NCI-H524 (cell line): Measurements from ENCODE around the gene DOCK4.

Experiments
- DNase-seq, 2 experiments: peaks; one replicate each; lab custom pipeline; 2025; lab: John Stamatoyannopoulos, UW

DOCK4 gene

DNA sequence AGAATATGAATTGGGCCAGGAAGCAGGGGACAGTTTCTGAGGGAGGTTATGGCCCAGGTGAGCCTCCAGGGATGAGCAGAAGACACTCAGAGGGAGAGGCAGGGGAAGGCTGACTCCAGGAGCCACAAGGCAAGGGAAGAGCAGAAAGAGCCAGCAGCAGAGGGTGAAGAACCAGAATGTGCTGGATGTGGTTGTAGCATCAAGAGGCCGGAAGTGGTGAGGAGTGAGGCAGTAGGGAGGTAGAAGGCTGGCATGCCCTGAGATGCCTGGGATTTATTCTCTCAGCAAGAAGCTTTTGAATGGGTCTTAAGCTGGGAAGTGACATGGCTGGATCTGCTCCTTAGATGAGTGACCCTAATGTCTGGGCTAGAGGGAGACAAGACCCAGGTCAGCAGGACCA, 311.7 kb downstream of the DOCK4 start:
- no peak for DNase-seq

DNA sequence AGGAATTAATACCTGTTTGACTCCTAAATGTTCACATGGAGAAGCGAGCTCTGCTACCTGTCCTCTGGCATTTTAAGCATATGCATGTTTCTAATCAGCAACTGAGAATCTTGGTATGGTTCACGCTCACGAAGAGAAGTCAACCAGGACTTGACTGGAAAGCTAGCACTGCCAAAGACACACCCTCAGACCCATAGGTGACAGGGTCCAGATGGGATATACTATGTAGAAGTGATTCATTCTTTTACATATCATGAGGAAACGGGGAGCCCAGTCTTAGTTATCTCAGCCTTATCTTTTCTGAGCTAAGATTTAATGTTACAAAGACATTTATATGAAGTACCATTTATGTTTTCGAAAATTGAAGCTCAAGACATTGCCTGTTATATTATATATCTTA, 313.0 kb downstream of the DOCK4 start:
- DNase-seq, result no peak

DNA sequence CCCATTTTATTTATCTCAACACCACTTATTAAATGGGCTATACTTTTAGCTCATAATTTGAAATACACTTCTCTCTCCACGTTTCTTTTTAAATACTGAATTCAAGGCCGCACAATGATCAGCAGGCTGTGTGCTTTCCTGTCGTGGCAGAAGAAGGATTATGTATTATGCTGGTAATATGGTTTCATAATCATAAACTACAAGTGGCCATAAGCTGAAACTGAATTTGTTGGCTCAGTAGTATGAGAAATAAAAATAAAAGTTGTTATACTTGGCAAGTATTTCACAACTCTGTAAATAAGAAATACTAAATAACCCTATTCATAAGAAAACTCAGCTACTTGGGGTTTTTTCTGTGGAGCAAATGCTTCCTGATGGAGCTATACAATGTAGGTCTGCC, 313.6 kb downstream of the DOCK4 start:
- no peak for DNase-seq

DNA sequence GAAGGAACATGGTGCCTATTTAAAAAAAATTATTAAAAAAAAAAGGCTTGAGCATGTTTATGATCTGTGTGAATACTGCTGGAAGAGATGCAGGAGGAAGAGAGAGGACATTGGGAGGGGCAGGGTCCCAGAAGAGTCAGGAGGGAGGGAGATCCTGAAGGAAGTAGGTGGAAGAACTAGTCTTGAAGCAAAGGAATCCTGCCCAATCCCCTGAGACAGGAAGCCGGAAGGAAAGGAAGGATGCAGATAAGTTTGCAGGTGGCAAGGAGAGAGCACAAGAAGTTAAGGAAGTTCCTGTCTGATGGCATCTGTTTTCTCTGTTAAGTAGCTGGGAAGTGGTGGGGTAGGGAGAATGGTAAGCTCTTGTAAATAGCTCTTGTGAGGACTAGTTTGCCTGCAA, 318.5 kb downstream of the DOCK4 start:
- no peak for DNase-seq

DNA sequence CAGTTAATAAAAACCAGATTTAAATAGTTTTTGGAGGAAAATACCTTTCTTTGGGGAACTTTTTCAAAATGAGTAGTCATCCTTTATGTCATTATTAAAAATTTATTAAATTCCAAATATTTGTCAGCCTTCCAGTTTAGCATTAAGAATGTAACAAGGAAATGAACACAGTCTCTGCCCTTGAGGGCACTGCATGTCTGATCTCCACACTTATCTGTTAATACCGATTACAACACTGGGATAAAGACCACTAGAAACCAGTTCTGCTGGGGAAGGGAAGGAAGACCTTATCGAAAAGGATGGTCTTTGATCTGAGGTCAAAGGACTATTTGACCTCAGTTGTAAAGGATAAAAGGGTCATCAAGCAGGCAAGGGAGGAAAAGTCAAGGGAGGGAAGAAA, 320.0 kb downstream of the DOCK4 start:
- DNase-seq, result no peak

DNA sequence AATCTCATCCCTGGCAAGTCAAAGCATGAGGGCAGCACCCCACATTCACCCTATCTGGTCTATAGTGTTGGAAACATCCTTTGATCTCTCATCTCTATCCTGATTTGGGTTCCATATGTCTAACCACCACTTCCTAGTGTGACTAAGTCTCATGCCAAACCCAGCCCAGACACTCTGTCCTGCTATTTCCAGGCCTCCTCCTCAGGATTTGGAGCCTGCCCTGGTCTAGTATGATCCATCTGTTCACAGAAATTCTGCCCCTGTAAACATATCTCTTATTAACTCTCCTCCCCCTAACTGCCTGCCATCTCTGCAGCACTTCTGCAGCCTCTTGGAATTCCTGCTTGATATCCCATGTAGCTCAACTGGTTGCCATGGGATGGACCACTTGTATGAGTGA, 323.0 kb downstream of the DOCK4 start:
- DNase-seq, result peak in 1 of 2 experiments; percentile 49

DNA sequence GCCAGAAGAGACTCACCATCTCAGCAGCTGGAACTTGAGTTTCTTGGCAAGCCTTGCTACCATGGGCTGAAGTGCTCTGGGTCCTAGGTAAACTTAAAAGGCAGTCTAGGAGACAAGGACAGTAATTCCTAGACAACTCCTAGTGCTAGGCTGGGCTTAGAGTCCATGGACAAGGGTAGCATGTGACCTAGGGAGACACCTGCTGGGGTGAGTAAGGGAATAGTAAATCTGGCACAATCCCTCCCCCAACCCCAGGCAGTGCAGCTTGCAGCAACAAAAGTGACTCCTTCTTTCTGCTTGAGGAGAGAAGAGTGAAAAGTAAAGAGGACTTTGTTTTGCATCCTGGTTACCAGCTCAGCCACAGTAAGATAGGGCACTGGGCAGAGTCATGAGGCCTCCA, 327.4 kb downstream of the DOCK4 start:
- no peak for DNase-seq

DNA sequence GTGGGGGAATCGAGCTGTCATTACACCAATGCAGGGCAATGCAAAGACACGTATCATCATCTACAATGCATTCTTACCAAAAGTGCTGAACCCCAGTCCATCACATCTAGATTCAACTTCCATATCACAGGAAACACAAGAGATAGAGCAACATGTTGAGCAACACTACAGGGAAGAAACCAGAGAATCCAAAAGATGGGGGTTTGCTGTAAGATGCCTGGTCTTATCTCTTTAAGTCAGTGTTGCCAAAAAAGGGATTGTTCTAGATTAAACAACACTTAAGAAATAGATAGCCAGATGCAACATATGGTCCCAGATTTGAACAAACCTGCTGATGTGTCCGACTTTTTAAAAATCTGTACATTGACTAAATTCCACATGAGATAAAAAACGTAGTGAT, 328.3 kb downstream of the DOCK4 start:
- peak in 1 of 2 experiments; percentile 24 for DNase-seq

DNA sequence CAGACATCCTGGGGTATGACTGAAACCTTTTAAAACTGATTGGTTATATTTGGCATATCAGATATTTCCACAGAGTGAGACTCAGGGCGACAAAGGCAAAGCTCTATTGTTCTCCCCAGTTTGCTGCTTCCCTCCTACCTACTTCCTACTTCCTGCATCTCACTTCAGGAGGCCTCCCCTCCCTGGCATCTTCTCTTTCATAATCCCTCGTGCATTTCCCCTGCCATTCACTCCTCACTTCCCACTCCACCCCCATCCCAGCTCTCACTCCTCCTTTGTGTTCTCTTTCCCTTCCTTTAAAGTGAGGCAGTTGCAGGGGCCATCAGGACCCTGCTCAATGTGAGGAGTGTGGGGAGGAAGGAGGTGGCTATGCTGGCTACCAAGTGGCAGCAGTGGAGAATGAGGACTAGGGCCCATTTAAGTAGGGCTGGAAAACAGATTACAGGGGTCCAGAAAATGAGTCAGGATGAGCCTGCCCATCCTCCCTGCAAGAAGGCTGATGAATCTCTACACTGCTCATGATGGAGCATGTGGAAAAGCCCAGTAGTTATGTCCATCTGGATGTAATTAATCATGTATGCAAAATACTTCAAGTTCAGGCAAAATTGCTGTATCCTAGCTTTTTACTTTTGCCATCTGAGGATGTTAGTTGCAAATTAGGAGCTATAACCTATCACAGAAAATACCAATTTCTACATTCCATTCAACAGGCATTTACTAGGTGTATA, 332.1 kb downstream of the DOCK4 start:
- no peak for DNase-seq

DNA sequence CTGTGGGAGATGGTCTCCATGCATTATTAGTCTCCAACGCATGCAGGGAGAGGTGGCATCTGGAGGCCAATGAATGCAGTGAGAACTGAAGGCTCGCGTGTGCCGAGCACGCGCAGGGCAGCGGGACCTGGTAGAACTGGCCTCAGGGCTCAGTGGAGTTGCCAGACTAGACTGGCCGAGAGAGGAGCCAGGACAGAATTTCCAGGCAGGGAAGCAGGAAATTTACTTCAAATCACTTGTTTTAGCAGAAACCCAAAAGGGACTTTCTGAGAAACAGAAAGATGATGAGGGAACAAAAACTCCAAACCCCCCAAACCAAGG, 332.9 kb downstream of the DOCK4 start:
- DNase-seq, result no peak

DNA sequence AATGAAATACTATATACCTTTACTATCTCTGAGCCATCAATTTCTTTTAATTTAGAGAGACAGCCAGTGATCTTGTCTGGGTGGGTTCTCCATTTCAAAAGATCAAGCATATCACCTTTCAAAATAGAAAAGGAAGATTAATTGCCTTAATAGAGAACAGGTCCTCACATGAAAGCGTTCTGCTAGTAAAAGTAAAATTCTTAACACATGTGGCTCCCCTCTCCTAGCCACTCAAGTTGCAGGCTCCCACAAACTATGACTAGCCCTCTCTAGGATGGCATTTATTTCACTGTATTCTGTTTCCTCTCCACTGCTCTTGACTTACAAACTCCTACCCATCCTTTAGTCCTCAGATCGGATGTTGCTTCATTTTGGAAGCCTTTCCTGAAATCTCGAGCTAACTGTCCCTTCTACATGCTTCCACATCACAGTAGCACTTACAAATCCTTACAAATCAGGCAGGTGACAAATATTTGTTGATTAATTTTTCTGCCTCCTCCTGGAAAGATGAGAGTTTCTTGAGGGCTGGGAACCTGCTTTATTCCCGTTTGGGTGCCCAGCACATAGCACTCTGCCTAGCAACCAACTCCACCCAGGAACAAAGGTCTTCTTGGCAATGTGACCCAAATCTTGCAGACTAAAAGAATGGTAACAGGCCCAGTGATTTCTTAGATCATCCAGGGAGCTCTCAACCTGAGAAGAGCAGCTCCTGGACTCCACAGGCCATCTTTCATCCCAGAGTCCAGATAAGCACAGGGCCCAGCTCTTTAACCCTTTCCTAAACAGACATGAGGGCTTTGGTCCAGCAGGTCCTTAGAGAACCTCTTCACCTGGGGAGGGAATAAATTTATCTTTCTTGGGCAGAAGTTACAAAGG, 333.5 kb downstream of the DOCK4 start:
- peak in 1 of 2 experiments; percentile 40 for DNase-seq

DNA sequence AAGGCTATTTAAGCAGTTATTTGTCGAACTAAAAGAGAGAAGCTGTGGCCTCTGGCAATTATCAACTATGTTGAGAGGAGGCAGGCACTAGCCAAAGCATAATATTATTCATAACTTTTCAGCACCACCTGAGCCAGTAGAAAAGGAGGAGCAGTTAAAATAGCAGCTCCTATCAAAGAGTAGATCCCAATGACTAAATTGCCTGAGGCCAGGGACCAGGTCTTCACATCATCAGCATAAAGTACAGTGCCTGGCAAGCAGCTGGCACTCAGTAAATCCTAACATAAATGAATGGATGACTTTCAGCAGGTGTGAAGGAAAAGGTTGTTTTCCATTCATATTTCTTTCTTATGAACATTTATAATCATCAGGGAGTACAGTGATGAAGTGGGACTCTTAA, 334.9 kb downstream of the DOCK4 start:
- DNase-seq, result no peak

DNA sequence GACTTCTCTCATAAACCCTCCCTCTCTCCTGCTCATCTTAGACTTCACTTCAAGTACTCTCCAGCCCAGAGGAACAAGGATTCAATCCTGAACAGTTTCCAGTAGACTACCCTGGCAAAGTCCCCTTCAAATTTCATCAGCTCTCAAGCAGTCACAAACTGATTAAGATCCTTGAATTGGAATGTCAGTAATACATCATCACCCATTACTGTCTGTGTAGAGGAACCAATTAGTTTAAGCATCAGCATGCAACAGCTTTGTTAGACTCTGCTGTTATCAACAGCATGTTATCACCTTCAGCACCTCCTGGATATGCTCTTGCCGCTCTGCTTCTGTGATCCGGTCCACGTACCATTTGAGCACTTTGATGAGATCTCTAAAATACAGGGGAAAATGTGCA, 336.9 kb downstream of the DOCK4 start:
- peak in 1 of 2 experiments; percentile 84 for DNase-seq

DNA sequence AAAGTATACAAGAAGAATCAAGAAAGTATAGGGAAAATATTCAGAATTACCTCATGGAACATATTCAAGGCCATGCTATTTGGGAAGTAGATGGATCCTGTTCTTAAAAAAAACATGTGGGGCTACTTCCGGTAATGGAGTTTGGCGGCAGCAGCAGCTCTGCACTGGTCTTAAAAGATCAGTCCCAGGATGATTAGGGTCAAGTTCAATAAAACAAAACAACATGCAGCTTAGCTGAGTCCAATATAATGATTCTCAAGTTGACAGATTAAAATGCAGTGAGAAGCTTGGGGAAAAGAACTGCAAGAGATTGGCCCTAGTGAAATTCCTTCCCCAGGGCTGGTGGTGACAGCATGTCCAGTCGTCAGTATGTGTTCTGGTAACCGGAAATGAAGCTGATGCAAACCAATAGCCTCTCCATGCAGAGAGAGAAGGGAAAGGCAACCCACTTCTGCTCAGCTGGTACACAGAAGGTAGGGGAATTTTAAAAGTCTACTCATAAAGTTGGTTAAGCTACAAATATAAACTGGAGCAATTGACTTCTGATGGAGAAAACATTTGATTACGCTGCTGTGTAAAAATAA, 338.8 kb downstream of the DOCK4 start:
- DNase-seq, result no peak

DNA sequence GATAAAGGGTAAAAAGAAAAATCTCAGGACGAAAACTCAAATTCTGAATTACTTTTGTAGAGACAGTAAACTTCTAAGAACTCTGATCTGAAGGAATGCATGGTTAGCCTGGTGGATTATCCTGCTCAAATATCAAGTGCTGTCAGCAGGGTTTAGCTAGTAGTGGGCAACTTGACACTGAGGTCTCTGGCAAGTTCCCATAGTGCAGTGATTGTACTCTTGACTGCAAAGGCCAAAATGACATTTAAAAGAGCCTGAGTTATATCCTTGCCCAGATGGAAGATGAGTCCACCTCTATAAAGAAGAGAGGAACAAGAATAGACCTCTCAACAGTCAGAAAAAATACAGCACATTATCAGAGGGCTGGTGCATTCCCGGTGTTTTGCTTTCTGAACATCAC, 339.4 kb downstream of the DOCK4 start:
- DNase-seq, result peak in 1 of 2 experiments; percentile 36

DNA sequence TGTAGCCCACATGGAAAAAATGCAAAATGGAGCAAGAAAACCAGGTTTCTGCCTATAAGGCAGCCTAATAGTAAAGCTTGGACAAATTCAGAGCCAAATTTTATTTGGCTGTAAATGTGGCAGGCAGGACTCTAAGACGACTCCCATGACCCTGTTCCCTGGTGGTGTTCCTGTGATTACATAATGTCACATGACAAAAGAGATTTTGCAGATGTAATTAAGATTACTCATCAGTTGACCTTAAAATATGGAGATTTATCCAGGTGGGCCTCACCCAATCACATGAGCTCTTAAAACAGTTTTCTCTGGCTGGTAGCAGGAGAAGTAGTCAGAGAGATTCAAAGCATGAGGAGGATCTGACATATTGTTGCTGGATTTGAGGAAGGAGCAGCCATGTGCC, 340.8 kb downstream of the DOCK4 start:
- no peak for DNase-seq

DNA sequence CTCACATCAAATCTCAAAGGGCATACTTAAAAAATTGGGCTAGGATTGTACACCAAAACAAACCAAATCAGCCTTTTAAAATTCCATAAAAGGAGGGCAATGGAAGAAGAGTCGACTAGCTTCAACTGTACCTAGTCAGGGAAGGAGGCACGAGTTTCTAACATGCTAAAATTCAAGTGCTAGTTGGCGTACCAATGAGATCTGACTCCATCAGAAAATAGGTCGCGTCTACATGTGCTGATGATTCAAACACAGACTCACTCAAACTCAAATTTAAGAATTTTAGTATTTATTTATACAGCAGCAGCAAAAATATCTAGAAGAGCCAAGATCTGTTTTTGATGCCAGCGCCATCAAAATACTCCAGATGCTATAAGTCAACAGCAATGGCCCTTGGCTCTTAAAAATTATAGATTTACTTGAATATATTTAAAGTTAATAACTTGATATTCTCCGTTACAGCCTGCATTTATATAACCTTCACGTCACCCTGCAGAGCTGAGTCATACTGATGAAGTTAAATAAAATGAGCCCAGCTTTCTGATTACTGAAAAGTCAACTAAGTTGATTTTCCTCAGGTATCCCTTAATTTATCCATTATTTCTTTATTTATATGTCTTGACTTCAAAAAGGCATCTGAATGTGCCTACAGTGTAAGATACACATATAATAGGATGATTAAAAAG, 341.8 kb downstream of the DOCK4 start:
- no peak for DNase-seq

DNA sequence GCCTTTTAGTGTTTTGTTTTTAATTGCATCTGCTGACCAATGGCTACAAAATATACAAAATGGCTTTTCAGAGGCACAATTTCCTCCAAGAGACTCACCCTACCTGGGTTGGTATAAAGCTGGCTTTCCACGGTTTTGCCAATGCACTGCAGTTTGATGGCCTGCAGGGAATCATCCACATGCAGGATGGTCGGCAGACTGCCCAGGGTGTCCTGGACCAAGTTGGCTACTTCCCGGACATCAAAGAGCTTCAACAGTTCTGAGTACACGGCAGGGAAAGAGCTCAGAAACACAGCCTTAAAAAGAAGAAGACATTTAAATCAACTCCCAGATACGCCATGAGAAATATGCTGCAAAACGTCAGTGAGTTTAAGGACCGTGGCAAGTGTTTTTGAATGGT, 342.9 kb downstream of the DOCK4 start:
- no peak for DNase-seq

DNA sequence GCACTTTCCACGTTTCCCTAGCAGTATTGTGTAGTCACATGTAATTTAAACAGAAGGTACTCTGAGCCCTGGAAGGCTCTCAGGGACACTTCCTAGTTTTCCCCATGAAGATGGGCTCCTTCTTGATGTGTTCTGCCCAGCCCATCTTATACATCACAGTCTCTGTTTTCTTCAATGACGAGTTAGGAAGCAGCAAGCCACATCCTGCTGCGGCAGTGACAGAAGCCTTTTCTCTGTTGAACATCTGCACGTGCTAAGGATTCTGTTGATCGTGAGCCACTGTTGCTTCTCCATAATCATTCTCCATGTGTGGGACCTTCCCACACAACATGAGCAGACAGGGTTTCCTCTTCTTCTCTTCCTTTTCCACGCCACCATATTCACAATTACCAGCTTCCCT, 346.0 kb downstream of the DOCK4 start:
- no peak for DNase-seq

DNA sequence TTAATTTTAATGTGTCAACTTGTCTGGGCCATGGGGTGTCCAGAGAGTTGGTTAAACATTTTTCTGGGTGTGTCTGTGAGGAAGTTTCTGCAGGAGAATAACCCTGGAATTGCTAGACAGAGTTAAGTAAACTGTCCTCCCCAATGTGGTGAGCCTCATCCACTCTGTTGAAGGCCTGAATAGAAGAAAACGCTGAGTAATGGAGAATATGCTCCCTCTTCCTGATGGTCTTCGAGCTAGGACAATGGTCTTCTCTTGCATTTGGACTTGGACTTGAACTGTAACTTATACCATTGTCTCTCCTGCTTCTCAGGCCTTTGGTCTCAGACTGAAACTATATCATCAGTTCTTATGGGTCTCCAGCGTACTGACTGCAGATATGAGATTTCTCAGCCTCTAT, 347.9 kb downstream of the DOCK4 start:
- no peak for DNase-seq

DNA sequence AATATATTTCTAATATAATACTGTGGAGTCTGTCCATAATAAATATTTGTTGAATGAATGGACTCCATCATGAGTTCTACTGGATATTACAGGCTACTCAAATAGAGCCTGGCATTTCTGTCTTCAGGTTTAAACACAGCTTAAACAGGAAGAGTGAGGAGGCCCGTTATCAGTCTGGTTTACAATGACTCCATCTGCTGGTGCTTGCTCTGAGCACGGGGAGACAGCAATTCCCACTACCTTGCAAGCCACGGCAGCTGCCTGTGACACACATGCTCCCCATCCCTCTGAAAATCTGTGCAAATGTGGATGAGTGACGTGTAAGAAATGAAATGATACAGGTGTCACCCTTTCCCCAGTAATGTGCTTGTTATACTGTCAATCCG, 350.4 kb downstream of the DOCK4 start:
- peak in 1 of 2 experiments; percentile 52 for DNase-seq

DNA sequence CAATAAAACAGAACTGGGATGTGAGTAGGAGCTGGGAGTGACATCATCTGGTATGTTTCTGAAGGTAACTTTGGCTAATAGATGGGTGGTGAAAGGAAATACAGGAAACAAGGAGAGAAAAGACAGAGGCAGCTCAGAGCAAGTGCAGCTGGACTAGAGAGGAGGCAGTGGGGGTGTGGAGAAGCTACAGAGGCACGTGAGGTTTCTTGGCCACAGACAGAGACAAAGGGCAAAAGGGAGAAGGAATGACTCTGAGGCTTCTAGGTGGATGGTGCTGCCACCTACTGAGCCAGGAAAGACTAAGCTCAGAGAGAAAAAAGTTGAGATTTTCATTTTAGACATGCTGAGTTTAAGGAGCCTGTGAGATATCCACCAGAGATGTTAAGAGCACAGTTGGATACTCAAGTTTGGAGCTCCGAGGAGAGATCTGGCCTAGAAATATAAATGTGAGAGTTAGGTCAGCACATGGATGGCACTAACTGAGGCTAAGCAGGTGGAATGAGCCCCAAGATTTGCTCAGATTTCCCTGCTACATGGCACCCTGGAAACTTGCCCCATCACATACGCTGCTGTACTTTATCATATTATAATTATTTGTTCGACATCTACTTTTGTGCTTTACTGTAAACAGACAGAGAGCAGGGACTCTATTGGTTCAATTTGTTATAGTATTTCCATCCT, 350.9 kb downstream of the DOCK4 start:
- peak; percentile 32 to 35 for DNase-seq
